Osteoblast (primary cell): Measurements from ENCODE around the gene LRRC3C. TPM values are rescaled to one million over a fixed set of nuclear protein-coding genes. Genes with fewer than 3 reads are reported as not detected.
"Not testable (repeated sequence)": the region's sequence is repeated elsewhere in the genome, so short reads cannot be mapped to it uniquely, and the experiment has no call there.

Source experiments
- DNase-seq: peaks from one replicate; pipeline ENCODE4 v3.0.0; 2011; ENCODE audit warnings: low spot score, mixed read lengths; ENCODE audit not compliant: insufficient read length; ENCODE audit errors: missing footprints
- H2AFZ ChIP-seq: 2 replicates; pipeline ENCODE4 v1.6.0; 2011; ENCODE audit warnings: mild to moderate bottlenecking, low read length
- H3K27ac ChIP-seq: 2 replicates; pipeline ENCODE4 v1.5.1; 2011; ENCODE audit warnings: mild to moderate bottlenecking, low read depth, low read length, moderate library complexity
- H3K27me3 ChIP-seq: 2 replicates; pipeline ENCODE4 v1.6.0; 2012; ENCODE audit warnings: mild to moderate bottlenecking, control low read depth, inconsistent platforms, low read length, moderate library complexity; ENCODE audit not compliant: insufficient read depth
- H3K36me3 ChIP-seq: 2 replicates; pipeline ENCODE4 v1.5.1; 2011; ENCODE audit warnings: mild to moderate bottlenecking, low read length, control low read depth, moderate library complexity; ENCODE audit not compliant: insufficient read depth
- H3K4me1 ChIP-seq: 2 replicates; pipeline ENCODE4 v1.5.1; 2011; ENCODE audit warnings: mild to moderate bottlenecking, low read length, control low read depth, moderate library complexity; ENCODE audit not compliant: insufficient read depth
- H3K4me2 ChIP-seq: 2 replicates; pipeline ENCODE4 v1.6.0; 2011; ENCODE audit warnings: mild to moderate bottlenecking, low read length; ENCODE audit not compliant: insufficient read depth
- H3K4me3 ChIP-seq: fragments of 200-600 bp; sonication (generic); 3 replicates; pipeline ENCODE4 v1.5.1; 2012; ENCODE audit warnings: mild to moderate bottlenecking, low read length, inconsistent platforms; ENCODE audit not compliant: insufficient read depth
- H3K79me2 ChIP-seq: 2 replicates; pipeline ENCODE4 v1.6.0; 2012; ENCODE audit warnings: mild to moderate bottlenecking, low read length, control low read depth, inconsistent platforms; ENCODE audit not compliant: insufficient read depth
- H3K9me3 ChIP-seq: 2 replicates; pipeline ENCODE4 v1.5.1; 2011; ENCODE audit warnings: low read depth, low read length, control low read depth
- H4K20me1 ChIP-seq: 2 replicates; pipeline ENCODE4 v1.6.0; 2012; ENCODE audit warnings: mild to moderate bottlenecking, low read length, control low read depth; ENCODE audit not compliant: insufficient read depth
- CTCF ChIP-seq: IDR thresholded peaks from 2 replicates; pipeline ENCODE4 v1.5.1; 2011; ENCODE audit warnings: mild to moderate bottlenecking, low read depth, low read length, moderate library complexity; ENCODE audit errors: extremely low read depth
- total RNA-seq: library from RNA; depleted of rRNA; stranded (reverse); fragments of >200 nt; gene quantifications from 2 replicates; pipeline ENCODE4 v1.2.3, GENCODE V29; 2012

The LRRC3C gene
- total RNA-seq, 1 donor = not detected

- no peak for TF ChIP-seq CTCF
- Histone ChIP-seq H3K4me1 (peaks cover 11% of the 10 kb centered on the region), H3K79me2 (no peaks in the 10 kb centered on the region), H3K4me2 (no peak overlapping the region), H3K27ac (no peak overlapping the region), H4K20me1 (no peaks in the 10 kb centered on the region), H3K27me3 (peaks cover 3% of the 10 kb centered on the region), H3K36me3 (no peaks in the 10 kb centered on the region), H3K4me3 (no peak overlapping the region), H3K9me3 (no peaks in the 10 kb centered on the region), H2AFZ (no peak overlapping the region)
- DNase-seq = peak; percentile 84
Observed at GRCh38 chr17:39943702-39944392, 16.3 kb downstream of the LRRC3C start.

GRCh38 chr17:39944393-39944711 is 16.8 kb downstream of the LRRC3C start:
- Histone ChIP-seq H3K4me1 (peaks cover 6% of the 10 kb centered on the region), H3K36me3 (no peaks in the 10 kb centered on the region), H3K27ac (no peak overlapping the region), H2AFZ (no peak overlapping the region), H4K20me1 (no peaks in the 10 kb centered on the region), H3K27me3 (peaks cover 3% of the 10 kb centered on the region), H3K4me2 (no peak overlapping the region), H3K79me2 (no peaks in the 10 kb centered on the region), H3K4me3 (no peak overlapping the region), H3K9me3 (no peaks in the 10 kb centered on the region)
- TF ChIP-seq CTCF = no peak
- DNase-seq = peak; percentile 11

- no peaks in the 10 kb centered on the region for H3K79me2 ChIP-seq
- no peaks in the 10 kb centered on the region for H4K20me1 ChIP-seq
- no peak overlapping the region for H3K27ac ChIP-seq
- peaks cover 3% of the 10 kb centered on the region for H3K27me3 ChIP-seq
- TF ChIP-seq CTCF = no peak
- H3K4me1 ChIP-seq = no peaks in the 10 kb centered on the region
- no peaks in the 10 kb centered on the region for H3K36me3 ChIP-seq
- H3K4me3 ChIP-seq = no peak overlapping the region
- H3K4me2 ChIP-seq = no peak overlapping the region
- no peak overlapping the region for H2AFZ ChIP-seq
- peak; percentile 30 for DNase-seq
- H3K9me3 ChIP-seq = no peaks in the 10 kb centered on the region
Observed at GRCh38 chr17:39946551-39947330, 19.2 kb downstream of the LRRC3C start.

GRCh38 chr17:39948489-39948828 is 20.9 kb downstream of the LRRC3C start:
- not testable (repeated sequence) for H3K4me2 ChIP-seq, H3K27ac ChIP-seq, H3K27me3 ChIP-seq, H2AFZ ChIP-seq, H4K20me1 ChIP-seq, H3K9me3 ChIP-seq, H3K4me1 ChIP-seq, H3K36me3 ChIP-seq, DNase-seq, H3K4me3 ChIP-seq, H3K79me2 ChIP-seq
